ENCODE data around the gene PADI2. TPM values are rescaled to one million over a fixed set of nuclear protein-coding genes. Genes with fewer than 3 reads are reported as not detected.

PADI2 gene
- 0.14 and 1.0 TPM in 2 replicates for total RNA-seq

GRCh38 chr1:17119076-17119772 lies at the start of gene PADI2:
Gene PADI2 (minus strand): TSS chr1:17119451. CDS start chr1:17119371, 80 bp downstream.

GRCh38 chr1:17053685-17054410 lies 65.4 kb downstream of the PADI2 start, which contains the start of gene SDHB:
Gene SDHB (minus strand): TSS chr1:17054032. CDS start chr1:17054019, 13 bp downstream.

Other genes with a start within 250 kb of the PADI2 start
- gene RNU1-2, start 223.5 kb downstream of the PADI2 start, total RNA-seq: under 0.01 TPM in 2 replicates
- gene CROCC, start 197.5 kb downstream of the PADI2 start, total RNA-seq: 9.2 and 15.7 TPM in 2 replicates
- 14.4 and 17.6 TPM in 2 replicates for gene MFAP2, start 138.8 kb downstream of the PADI2 start, total RNA-seq
- gene ATP13A2, start 107.5 kb downstream of the PADI2 start, total RNA-seq: 45.1 and 105 TPM in 2 replicates
- gene SDHB, start 65.4 kb downstream of the PADI2 start, total RNA-seq: 120 and 171 TPM in 2 replicates
- 2.1 and 6.0 TPM in 2 replicates for gene PADI1, start 85.7 kb upstream of the PADI2 start, total RNA-seq
- 0.68 and 12.5 TPM in 2 replicates for gene PADI3, start 129.6 kb upstream of the PADI2 start, total RNA-seq
- not detected in 2 replicates for gene PADI4, start 188.7 kb upstream of the PADI2 start, total RNA-seq

All from nasal cavity respiratory epithelium epithelial cell of viscerocranial mucosa (primary cell).